Cerebellar nuclear complex (tissue), 1 donor: ENCODE results near the gene ALDH5A1.

Experiments used
- DNase-seq, 2 experiments: peaks; one replicate each; lab custom pipeline; 2025; lab: John Stamatoyannopoulos, UW

ALDH5A1 gene

GRCh38 chr6:24494821-24495795, at the start of gene ALDH5A1:
ALDH5A1 (plus strand) TSS chr6:24494969; CDS start chr6:24494997, 28 bp downstream.
- DNase-seq: peak; percentile 8 to 67

- DNase-seq: no peak
Measured at GRCh38 chr6:24445704-24446103, 49.1 kb upstream of the ALDH5A1 start.

GRCh38 chr6:24446670-24447069, 48.1 kb upstream of the ALDH5A1 start:
- no peak for DNase-seq

GRCh38 chr6:24448396-24448795, 46.4 kb upstream of the ALDH5A1 start:
- no peak for DNase-seq

- no peak for DNase-seq
Measured at GRCh38 chr6:24448828-24449525, 45.8 kb upstream of the ALDH5A1 start.

- no peak for DNase-seq
Measured at GRCh38 chr6:24451581-24452388, 43.0 kb upstream of the ALDH5A1 start.

- DNase-seq: no peak
Measured at GRCh38 chr6:24453921-24454320, 40.8 kb upstream of the ALDH5A1 start.

- DNase-seq: no peak
Measured at GRCh38 chr6:24454452-24454851, 40.3 kb upstream of the ALDH5A1 start.

GRCh38 chr6:24455061-24455460, 39.7 kb upstream of the ALDH5A1 start:
- no peak for DNase-seq

GRCh38 chr6:24458134-24458533, 36.6 kb upstream of the ALDH5A1 start:
- no peak for DNase-seq

GRCh38 chr6:24458941-24459340, 35.8 kb upstream of the ALDH5A1 start:
- no peak for DNase-seq

- no peak for DNase-seq
Measured at GRCh38 chr6:24460966-24461365, 33.8 kb upstream of the ALDH5A1 start.

GRCh38 chr6:24464253-24465038, 30.3 kb upstream of the ALDH5A1 start:
- DNase-seq: no peak

GRCh38 chr6:24469811-24470210, 25.0 kb upstream of the ALDH5A1 start:
- DNase-seq: no peak

- no peak for DNase-seq
Measured at GRCh38 chr6:24472181-24472580, 22.6 kb upstream of the ALDH5A1 start.

GRCh38 chr6:24476631-24477030, 18.1 kb upstream of the ALDH5A1 start:
- DNase-seq: no peak

- DNase-seq: no peak
Measured at GRCh38 chr6:24477070-24477469, 17.7 kb upstream of the ALDH5A1 start.

GRCh38 chr6:24478903-24479302, 15.9 kb upstream of the ALDH5A1 start:
- DNase-seq: no peak

- no peak for DNase-seq
Measured at GRCh38 chr6:24480705-24481104, 14.1 kb upstream of the ALDH5A1 start.

GRCh38 chr6:24481449-24481848, 13.3 kb upstream of the ALDH5A1 start:
- no peak for DNase-seq

GRCh38 chr6:24484657-24485323, 10.0 kb upstream of the ALDH5A1 start:
- no peak for DNase-seq
